Fibroblast of lung (primary cell): ENCODE data around the gene CCL20.

Source experiments
- EZH2 ChIP-seq: IDR thresholded peaks from 2 replicates; pipeline ENCODE4 v1.5.1; 2012; ENCODE audit warnings: low read length, control low read depth, mild to moderate bottlenecking; ENCODE audit errors: missing control alignments
- TF ChIP-seq, protein P1 (sequence below), 2 donors: IDR thresholded peaks in 1 of 2; conservative IDR thresholded peaks in 1 of 2; 1 replicate in 1 of 2; 2 replicates in 1 of 2; pipeline ENCODE4 v1.5.1; 2011 to 2012; ENCODE audit warnings: low read length in 2 of 2, control low read depth in 1 of 2, inconsistent platforms in 1 of 2, low read depth in 1 of 2, mild to moderate bottlenecking in 1 of 2

DNA sequence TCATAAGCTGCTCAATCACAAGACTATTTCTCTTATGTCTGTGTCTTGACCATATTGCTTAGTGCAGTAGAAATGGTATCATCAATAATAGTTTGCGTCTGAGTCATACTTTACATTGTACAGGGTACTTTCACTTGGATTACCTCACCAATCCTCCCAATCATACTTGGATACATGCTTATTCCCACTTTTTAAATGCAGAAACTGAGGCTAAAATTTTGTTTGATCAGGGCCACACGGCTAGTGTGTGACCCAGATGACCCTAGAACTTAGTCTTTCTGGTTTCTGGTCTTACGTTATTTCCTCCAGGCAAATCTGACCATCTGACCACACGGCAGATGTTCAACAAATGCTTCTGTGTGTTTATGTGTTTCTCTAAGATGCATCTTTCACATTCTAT, 23.8 kb upstream of the CCL20 start:
- TF ChIP-seq, protein P1, sequence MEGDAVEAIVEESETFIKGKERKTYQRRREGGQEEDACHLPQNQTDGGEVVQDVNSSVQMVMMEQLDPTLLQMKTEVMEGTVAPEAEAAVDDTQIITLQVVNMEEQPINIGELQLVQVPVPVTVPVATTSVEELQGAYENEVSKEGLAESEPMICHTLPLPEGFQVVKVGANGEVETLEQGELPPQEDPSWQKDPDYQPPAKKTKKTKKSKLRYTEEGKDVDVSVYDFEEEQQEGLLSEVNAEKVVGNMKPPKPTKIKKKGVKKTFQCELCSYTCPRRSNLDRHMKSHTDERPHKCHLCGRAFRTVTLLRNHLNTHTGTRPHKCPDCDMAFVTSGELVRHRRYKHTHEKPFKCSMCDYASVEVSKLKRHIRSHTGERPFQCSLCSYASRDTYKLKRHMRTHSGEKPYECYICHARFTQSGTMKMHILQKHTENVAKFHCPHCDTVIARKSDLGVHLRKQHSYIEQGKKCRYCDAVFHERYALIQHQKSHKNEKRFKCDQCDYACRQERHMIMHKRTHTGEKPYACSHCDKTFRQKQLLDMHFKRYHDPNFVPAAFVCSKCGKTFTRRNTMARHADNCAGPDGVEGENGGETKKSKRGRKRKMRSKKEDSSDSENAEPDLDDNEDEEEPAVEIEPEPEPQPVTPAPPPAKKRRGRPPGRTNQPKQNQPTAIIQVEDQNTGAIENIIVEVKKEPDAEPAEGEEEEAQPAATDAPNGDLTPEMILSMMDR (conservative IDR thresholded peaks at IDR 0.05 in 1 of 2, IDR thresholded peaks at IDR 0.05 in 1 of 2; ENCODE audit: low read depth in 1 of 2, low read length in 2 of 2): no peak
- no peak for TF ChIP-seq EZH2
